Cardiac fibroblast (primary cell): ENCODE results near the gene EGFR.
A peak's percentile ranks its signal among the peaks of the same experiment; 100 is the strongest.

Experiments used
- DNase-seq, 2 donors: peaks; one replicate each; pipeline versions ENCODE4 v3.0.0 to v3.0.0-alpha.2; 2010; ENCODE audit warnings: low read depth in 2 of 2
- H3K4me3 ChIP-seq, 2 donors: replicated peaks in 1 of 2; 1 replicate in 1 of 2; 2 replicates in 1 of 2; pipeline ENCODE4 v1.5.1; 2011; ENCODE audit warnings: low read depth in 2 of 2, low read length in 2 of 2, mild to moderate bottlenecking in 2 of 2, moderate library complexity in 1 of 2
- TF ChIP-seq, protein P1 (sequence below): IDR thresholded peaks from one replicate; pipeline ENCODE4 v1.5.1; 2011; ENCODE audit warnings: low read depth, mild to moderate bottlenecking, low read length, inconsistent platforms

EGFR gene

DNA sequence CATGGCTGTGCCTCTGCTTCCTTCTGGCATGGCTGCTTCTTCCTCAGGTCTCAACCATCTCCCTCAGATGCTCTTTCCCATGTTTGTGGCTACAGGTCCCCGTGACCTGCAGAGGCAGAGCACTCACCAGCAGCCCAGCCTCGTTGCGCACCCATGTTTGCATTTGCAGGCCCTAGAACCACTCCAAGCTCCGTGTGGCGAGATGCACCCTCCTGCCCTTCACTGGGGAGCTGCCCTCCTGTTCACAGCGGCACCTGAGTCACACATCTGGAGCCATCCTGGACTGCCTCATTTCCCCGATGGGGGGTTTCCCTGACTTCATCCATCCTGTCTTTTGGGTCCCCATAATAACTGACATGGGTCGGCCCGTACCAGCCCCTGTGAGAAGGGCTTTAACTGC lies 35.9 kb downstream of the EGFR start:
- no peak for DNase-seq
- TF ChIP-seq, protein P1, sequence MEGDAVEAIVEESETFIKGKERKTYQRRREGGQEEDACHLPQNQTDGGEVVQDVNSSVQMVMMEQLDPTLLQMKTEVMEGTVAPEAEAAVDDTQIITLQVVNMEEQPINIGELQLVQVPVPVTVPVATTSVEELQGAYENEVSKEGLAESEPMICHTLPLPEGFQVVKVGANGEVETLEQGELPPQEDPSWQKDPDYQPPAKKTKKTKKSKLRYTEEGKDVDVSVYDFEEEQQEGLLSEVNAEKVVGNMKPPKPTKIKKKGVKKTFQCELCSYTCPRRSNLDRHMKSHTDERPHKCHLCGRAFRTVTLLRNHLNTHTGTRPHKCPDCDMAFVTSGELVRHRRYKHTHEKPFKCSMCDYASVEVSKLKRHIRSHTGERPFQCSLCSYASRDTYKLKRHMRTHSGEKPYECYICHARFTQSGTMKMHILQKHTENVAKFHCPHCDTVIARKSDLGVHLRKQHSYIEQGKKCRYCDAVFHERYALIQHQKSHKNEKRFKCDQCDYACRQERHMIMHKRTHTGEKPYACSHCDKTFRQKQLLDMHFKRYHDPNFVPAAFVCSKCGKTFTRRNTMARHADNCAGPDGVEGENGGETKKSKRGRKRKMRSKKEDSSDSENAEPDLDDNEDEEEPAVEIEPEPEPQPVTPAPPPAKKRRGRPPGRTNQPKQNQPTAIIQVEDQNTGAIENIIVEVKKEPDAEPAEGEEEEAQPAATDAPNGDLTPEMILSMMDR: no peak
- no peak overlapping the region for H3K4me3 ChIP-seq

DNA sequence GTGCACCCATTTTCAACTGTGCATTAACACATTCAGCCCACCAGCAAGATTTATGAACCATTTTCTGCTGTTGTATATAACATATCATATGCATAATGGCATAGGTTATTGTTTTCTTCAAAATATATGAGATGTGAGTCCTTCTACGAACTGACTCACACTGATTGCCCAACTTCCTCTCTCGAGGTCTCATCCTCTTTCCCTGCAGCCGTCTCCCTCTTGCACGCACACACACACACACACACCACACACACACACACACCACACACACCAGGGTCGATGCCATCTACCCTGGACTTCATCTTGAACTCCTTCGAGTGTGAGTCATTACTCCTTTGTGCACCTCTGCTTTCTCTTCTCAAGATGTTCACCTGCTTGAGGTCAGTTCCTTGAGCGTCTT lies 36.7 kb downstream of the EGFR start:
- H3K4me3 ChIP-seq: no peak overlapping the region
- DNase-seq: peak; percentile 79 to 93
- TF ChIP-seq, protein P1: no peak

DNA sequence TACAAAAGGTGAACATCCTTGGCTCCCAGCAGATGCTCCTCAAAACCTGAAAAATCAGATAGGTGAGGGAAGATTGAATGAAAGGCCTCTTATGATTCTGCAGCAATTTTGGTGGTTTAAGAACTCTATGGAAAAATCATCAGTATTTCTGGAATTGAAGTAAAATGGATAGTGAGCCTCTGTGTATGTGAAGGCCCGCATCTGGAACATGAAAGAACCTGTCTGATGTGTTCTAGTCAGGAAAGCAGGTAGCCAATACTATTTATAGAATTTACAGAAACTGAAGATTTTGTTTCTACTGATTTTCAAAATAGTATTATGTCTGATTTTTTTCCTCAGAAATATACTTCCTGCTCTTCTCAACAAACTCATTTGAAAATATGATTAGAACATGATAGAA lies 37.3 kb downstream of the EGFR start:
- H3K4me3 ChIP-seq: no peak overlapping the region
- TF ChIP-seq, protein P1: no peak
- DNase-seq: no peak

DNA sequence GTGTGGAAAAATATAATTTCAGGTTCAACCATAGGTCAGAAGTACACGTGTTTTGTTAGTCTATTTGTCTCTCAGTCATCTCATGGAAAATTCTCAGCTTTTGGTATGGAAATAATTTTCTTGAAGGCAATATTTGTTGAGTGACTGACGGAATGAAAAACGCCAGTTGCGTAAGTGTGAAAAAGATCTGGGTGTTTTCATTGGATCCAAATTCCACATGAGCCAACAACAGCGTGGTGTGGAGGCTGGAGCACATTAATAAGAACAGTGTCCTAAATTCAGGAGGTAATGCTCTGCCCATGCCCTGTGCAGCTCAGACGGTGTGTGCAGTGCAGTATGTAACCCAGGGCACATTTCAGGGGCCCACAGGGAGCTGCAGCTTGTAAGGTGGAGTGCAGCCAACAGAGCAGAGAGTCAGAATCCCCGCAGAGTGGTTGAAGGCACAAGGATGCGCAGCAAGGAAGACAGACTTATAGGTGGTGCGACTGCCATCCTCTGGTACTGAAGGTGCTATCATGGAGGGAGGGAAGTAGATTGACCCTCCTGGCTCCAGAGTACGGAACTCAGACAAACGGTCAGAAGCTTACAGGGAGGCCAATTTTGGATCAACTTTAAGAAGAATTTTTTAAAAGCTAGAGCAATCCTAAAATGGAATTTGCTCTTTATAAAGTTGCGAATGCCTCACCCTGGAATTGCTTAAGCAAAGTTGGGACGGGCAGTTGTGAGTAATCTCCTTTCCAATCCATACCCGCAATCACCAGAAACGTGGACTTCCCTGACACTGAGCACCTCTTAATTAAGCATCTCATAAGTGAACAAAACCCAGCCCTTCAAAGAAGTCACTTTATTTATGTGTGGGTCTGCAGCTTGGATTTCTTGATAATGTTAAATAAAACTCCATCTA lies 38.0 kb downstream of the EGFR start:
- DNase-seq: peak; percentile 75 to 86
- TF ChIP-seq, protein P1: no peak
- no peak overlapping the region for H3K4me3 ChIP-seq

DNA sequence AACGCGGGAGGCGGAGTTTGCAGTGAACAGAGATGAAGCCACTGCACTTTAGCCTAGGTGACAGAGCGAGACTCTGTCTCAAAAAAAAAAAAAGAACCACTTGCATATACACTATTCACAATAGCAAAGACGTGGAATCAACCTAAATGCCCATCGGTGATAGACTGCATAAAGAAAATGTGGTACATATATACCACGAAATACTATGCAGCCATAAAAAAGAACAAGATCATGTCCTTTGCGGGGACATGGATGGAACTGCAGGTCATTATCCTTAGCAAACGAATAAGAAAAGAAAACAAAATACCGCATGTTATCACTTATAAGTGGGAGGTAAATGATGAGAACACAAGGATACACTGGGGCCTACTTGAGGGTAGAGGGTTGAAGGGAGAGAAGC lies 39.5 kb downstream of the EGFR start:
- DNase-seq: no peak
- TF ChIP-seq, protein P1: no peak
- no peak overlapping the region for H3K4me3 ChIP-seq

DNA sequence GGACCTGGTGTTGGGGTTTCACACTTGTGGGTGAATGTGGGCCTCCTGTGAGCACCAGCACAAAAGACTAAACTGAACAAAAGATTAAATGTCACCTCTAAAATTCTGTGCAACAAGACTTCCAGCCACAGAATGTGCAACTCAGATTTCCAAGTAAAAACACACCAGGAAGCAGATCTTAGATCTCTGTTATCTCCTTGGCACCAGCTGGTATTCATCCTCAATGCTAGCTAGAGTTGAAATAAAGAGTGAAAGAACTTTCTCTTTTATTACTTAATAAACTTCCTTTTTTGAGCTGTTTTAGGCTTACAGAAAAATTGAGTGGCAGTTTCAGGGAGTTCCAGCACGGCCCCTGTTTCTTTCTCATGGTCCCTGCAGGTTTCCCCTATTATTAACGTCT lies 40.2 kb downstream of the EGFR start:
- H3K4me3 ChIP-seq: no peak overlapping the region
- DNase-seq: no peak
- TF ChIP-seq, protein P1: no peak
